Measurements from ENCODE around the gene TP63.

- TF ChIP-seq, protein P1, sequence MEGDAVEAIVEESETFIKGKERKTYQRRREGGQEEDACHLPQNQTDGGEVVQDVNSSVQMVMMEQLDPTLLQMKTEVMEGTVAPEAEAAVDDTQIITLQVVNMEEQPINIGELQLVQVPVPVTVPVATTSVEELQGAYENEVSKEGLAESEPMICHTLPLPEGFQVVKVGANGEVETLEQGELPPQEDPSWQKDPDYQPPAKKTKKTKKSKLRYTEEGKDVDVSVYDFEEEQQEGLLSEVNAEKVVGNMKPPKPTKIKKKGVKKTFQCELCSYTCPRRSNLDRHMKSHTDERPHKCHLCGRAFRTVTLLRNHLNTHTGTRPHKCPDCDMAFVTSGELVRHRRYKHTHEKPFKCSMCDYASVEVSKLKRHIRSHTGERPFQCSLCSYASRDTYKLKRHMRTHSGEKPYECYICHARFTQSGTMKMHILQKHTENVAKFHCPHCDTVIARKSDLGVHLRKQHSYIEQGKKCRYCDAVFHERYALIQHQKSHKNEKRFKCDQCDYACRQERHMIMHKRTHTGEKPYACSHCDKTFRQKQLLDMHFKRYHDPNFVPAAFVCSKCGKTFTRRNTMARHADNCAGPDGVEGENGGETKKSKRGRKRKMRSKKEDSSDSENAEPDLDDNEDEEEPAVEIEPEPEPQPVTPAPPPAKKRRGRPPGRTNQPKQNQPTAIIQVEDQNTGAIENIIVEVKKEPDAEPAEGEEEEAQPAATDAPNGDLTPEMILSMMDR (IDR thresholded peaks at IDR 0.05) = no peak
- no peak for TF ChIP-seq ZFX (IDR thresholded peaks at IDR 0.05; ENCODE audit: borderline replicate concordance)
These were observed 28.7 kb upstream of the TP63 start for GRCh38 chr3:189602471-189602870.
